GM15510 (cell line): ENCODE data around the gene NMNAT3.

Source experiments
- POLR2A ChIP-seq: IDR thresholded peaks from 3 replicates; pipeline ENCODE4 v1.6.1; 2011; ENCODE audit warnings: borderline replicate concordance; ENCODE audit not compliant: insufficient read length; ENCODE audit errors: extremely low read depth

The NMNAT3 gene

DNA sequence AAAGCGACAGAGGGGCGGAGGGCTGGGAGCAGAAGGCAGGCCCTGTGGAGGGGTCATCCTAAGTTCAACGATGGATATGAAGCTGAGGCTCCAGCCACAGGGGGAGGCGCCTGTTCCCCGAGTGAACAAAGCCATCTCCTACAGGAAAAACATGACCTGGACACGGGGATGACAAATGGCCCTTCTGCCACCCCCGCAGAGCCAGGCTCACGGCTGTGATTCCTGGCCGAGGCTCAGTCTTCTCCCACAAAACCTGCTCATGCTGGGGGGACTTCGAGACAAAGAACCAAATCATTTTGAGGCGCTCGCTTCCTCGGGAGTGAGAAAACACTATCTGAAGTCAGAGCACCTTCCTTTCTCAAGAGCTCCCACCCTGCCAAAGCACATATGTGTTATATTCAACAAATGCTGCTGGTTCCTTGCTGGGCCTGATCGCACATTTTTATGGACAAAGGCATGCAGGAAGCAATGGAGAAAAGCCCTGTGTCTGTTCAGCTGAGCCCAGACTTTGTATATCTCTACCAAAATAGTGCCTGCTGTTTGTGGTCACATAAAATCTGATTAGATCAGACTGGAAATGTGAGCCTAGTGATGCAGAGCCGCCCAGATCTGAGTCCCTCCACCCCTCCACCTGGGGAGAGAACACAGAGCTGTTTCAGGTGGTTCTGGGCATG lies 143.9 kb downstream of the NMNAT3 start:
- TF ChIP-seq POLR2A = no peak

- TF ChIP-seq POLR2A = no peak
Observed at GRCh38 chr3:139532976-139533375, 144.8 kb downstream of the NMNAT3 start.

GRCh38 chr3:139530717-139531116 lies 147.1 kb downstream of the NMNAT3 start:
- TF ChIP-seq POLR2A = no peak

GRCh38 chr3:139529662-139530061 lies 148.1 kb downstream of the NMNAT3 start:
- no peak for TF ChIP-seq POLR2A

- TF ChIP-seq POLR2A = no peak
Observed at GRCh38 chr3:139528924-139529323, 148.8 kb downstream of the NMNAT3 start.

GRCh38 chr3:139528281-139528680 lies 149.5 kb downstream of the NMNAT3 start:
- TF ChIP-seq POLR2A = no peak

DNA sequence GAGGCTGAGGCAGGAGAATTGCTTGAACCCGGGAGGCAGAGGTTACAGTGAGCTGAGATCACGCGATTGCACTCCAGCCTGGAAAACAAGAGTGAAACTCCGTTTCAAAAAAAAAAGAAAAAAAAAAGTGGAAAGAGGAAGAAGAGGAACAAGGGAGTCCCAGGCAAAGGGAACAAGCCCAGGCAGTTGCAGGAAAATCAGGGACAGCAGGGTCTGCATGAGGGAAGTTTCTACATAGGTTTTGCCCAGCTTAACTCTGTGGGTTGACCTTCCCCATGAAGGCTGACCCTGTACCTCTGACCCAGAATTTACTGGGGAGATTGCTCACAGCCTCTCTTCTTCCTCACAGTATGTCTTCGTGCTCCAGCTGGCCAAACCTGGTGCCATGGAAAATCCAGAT lies 150.5 kb downstream of the NMNAT3 start:
- TF ChIP-seq POLR2A = no peak

DNA sequence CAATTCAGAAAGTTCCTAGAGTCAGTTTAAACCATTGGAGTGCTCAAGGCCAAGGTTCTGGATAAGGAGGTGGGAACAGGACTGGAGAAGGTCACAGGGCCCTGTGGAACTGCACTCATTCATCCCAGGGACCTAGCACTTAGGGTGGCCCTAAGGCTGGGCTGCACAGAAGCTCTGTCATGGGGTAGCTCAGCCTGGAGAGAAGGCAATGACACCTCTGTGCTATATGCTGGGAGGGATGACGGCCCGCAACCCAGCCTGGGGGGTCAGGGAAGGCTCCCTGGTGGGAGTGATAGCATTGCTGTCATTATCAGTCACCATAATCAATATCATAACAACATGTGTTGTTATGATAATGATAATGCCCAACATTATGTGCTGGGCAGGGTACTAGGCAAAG lies 151.6 kb downstream of the NMNAT3 start:
- TF ChIP-seq POLR2A = no peak

- TF ChIP-seq POLR2A = no peak
Observed at GRCh38 chr3:139524841-139525636, 152.7 kb downstream of the NMNAT3 start.

GRCh38 chr3:139523718-139524117 lies 154.1 kb downstream of the NMNAT3 start:
- TF ChIP-seq POLR2A = no peak

- TF ChIP-seq POLR2A = no peak
Observed at GRCh38 chr3:139523166-139523565, 154.6 kb downstream of the NMNAT3 start.

- TF ChIP-seq POLR2A = no peak
Observed at GRCh38 chr3:139522421-139522820, 155.4 kb downstream of the NMNAT3 start.

- TF ChIP-seq POLR2A = no peak
Observed at GRCh38 chr3:139521816-139522215, 156.0 kb downstream of the NMNAT3 start.

DNA sequence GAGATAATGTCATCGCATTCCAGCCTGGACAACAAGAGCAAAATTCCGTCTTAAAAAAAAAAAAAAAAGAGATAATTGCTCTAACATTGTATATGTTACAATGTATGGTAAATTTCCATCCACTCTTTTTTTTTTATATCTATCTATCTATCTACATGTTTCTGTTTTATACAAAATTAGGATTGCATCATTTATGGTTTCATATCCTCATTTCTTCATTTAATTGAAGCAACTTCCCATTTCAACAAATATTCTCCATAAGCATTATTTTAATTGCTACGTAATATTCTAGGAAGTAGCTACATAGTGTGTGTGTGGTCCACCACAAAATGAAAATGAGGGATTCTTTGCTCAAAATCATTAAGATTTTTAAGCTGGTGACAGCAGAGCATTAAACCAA lies 156.6 kb downstream of the NMNAT3 start:
- TF ChIP-seq POLR2A = no peak

DNA sequence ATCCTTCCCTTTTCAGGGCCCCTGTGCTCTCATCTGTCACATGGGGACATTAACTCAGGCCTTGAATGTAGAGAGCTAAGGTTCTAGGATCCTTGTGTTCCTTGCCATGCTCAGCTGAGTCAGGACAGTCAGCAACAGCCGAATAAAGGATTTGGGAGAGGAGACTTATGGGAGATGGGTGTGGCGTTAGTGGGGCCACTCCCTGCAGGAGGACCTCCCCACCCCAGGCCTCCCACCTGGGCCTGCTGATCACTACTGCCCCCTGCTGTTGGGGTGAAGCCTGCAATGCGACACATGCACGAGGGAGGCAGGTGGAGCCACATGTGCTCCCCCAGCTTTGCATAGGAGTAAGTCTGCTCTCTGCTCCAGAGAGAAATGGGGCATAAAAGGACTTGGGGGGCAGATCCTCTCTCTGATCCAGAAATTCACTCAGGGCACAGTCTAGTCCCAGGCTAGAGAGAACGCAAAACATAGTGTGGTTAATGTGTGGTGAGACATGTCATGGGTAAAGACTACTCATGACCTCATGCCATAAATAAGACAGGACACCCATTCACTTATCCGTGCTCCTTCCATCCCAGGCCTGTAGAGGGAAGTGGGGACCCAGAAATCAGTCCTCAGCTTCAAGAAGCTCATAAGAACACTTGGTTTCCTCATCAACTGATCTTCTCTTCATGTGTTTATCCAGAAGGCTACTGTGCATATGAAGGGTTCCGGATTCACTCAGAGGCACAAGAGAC lies 157.6 kb downstream of the NMNAT3 start:
- no peak for TF ChIP-seq POLR2A
